ENCODE measurements around the gene PCDH15.

- TF ChIP-seq CTCF (IDR thresholded peaks at IDR 0.05): no peak
- no peak for TF ChIP-seq POLR2A (IDR thresholded peaks at IDR 0.05)
These were observed 661.1 kb downstream of the PCDH15 start for GRCh38 chr10:54139819-54140428.

Measured in testis (tissue), 2 donors.